Stimulated activated CD4-positive, alpha-beta T cell treated with anti-CD3 and anti-CD28 coated beads, TNF-alpha, amount 100 ng/mL, for 24 hours (primary cell): ENCODE data around the gene ANGPTL4.
A peak's percentile ranks its signal among the peaks of the same experiment; 100 is the strongest.
"Not testable (repeated sequence)": the region's sequence is repeated elsewhere in the genome, so short reads cannot be mapped to it uniquely, and the experiment has no call there.

Source experiments
- DNase-seq, 3 experiments: peaks; one replicate each; pipeline ENCODE4 v3.0.0-alpha.2; 2020; ENCODE audit warnings: low read depth in 3 of 3

Gene ANGPTL4

DNA sequence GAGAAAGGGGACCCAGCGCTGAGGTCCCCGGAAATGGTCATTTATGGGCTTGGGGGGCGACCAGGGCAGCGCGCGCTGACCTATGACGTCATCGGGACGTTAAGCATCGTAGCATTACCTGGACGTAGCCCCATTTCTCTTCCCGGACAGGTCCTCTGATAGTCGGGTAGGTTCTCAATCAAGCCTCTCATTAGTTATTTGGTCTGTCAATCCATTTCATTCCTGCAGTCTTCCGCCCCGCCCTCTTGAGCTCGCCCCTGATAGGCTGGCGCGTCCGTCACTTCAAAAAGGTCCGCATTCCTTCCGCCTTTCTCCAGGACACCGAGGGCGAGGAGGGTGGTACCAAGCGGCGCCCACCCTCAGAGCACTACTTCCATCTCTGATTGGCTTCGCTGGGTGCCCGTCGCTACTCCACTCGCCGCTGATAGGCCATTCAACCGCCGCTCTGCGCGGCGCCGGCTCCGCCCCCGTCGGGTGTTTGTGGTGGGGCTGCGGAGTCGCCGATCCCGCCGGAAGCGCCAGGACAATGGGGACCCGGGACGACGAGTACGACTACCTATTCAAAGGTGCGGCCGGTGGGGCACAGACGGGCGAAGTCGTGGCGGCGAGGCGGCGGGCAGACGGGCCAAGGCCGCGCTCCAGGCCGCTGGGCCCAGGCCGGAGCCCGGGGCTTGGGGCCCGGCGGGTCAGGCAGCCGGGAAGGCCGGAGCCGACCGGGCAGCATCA lies 26.1 kb downstream of the ANGPTL4 start, which contains the start of gene RAB11B:
RAB11B (plus strand) TSS at position 470 of the 726 bp plus-strand sequence; CDS start at position 527, 57 bp downstream.
- peak; percentile 91 to 99 (median 97) for DNase-seq

GRCh38 chr19:8390617-8390981 lies 26.6 kb downstream of the ANGPTL4 start:
- DNase-seq = peak; percentile 82 to 95 (median 86)

- DNase-seq = no peak
Measured at GRCh38 chr19:8391198-8392016, 27.5 kb downstream of the ANGPTL4 start.

DNA sequence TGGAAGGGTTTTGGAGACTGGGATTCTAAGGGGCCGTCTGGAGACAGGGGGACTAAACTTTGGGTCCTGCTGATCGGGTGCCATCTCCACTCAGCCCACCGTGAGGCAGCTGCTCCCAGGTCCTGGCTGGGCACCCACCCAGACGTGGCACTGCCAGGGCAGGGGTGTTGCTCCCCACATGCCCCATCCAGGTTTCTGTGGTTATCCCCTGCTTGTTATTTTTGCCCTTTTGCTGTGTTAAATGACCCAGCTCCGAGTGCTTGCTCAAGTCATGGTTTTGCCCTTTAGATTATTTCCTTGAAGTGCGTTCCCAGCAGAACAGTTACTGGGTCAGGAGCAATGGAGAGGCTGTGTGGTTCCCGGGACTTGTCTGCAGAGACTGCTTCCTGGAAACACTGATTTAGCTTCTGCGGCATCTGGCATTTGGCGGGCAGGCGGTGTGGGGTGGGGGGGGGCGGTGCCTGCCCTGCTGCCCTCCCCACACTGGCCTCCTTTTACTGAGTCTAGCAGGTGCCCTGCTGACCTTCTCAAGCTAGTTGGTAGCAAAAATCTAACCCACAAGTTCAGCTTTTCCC lies 28.1 kb downstream of the ANGPTL4 start:
- DNase-seq = no peak

GRCh38 chr19:8393192-8393870 lies 29.4 kb downstream of the ANGPTL4 start:
- no peak for DNase-seq

DNA sequence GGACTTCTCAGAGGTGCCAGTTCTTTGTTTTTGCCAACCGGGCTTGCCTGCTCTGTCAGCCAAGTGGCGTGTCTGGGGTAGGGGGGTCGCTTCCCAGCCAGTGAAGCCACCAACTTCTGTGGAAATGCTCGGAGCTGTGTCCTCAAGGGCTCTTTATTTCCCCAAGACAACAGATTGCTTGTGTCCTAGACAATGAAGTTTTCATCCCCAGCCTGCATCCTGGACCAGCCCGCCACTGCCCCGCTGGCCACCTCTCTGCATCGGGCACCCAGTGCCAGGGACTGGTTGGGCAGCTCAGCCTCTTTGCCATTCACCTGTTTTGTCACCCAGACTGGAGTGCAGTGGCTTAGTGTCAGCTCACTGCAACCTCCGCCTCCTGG lies 29.9 kb downstream of the ANGPTL4 start:
- DNase-seq = no peak

- no peak for DNase-seq
Measured at GRCh38 chr19:8395621-8396082, 31.7 kb downstream of the ANGPTL4 start.

DNA sequence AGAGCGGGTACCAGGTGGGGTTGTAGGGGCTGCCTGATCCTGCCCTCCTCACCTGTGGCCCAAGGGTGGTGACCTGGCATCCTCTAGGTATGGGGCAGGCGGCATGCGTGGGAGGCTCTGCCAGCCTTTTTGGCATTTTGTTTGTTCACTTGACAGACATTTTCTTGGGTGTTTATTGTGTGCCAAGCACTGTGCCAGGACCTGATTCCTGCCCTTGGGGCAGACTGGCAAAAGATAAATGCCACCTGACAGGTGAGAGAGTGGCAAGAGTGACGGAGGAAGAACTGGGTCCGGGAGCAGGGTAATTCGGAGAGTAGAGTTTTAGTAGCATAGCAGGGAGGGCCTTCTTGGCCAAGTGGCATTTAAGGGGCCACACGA lies 32.2 kb downstream of the ANGPTL4 start:
- DNase-seq = no peak

GRCh38 chr19:8396563-8397203 lies 32.7 kb downstream of the ANGPTL4 start:
- peak; percentile 42 to 69 (median 48) for DNase-seq

DNA sequence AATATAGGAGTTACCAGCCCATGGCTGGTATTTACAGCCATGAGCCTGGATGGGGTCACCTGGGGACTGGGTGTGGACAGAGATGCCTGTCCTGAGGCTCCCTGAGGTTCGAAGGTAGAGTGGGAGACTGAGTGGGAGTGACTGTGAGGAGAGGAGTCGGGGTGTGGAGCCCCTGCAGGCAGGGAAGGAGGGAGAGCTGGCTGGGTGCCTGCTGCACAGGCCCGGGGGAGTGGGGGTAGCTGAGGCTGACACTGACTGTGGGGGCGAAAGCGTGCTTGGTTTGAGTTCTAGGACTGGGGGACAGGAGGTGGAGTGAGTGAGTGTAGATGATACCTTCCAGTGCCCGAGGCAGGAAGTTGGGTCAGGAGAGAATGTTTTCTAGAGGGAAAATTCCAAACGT lies 33.3 kb downstream of the ANGPTL4 start:
- DNase-seq = no peak

- no peak for DNase-seq
Measured at GRCh38 chr19:8397746-8398310, 33.9 kb downstream of the ANGPTL4 start.

DNA sequence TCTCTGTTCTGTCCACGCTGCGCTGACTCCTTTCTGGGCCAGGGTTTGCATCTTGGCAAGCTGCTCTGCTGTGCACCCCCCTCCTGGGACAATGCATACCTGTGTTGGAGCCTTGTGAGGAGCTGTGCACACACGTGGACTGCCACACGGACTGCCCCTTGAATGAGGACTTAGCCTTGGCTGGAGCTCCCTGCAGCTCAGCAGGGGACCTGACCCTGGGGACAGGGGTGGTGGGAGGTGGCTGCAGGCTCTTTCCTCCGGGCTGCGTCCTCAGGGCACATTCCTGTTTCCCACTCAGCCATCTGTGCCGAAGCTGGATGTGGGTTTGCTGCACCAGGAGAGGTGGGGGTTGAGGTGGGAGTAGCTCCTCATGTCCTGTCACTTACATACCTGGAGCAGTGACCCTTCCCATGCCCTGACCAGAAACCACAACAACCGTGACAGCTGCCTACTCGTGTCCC lies 34.4 kb downstream of the ANGPTL4 start:
- DNase-seq = no peak

DNA sequence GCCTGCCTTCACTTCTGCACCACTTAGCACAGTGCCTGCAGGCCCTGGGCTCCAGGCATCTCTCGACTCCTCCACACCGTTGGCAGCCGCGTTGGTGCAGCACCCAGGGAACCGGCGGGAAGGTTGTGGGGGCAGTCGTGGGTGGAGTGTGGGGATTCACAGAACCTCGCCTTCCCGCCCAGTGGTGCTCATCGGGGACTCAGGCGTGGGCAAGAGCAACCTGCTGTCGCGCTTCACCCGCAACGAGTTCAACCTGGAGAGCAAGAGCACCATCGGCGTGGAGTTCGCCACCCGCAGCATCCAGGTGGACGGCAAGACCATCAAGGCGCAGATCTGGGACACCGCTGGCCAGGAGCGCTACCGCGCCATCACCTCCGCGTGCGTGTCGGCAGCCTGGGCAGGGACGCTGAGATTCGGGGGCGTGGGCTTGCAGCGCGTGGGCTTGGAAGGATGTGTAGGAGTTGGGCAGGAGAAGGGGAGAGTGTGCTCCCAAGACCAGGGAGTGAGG lies 35.8 kb downstream of the ANGPTL4 start:
- DNase-seq = no peak

DNA sequence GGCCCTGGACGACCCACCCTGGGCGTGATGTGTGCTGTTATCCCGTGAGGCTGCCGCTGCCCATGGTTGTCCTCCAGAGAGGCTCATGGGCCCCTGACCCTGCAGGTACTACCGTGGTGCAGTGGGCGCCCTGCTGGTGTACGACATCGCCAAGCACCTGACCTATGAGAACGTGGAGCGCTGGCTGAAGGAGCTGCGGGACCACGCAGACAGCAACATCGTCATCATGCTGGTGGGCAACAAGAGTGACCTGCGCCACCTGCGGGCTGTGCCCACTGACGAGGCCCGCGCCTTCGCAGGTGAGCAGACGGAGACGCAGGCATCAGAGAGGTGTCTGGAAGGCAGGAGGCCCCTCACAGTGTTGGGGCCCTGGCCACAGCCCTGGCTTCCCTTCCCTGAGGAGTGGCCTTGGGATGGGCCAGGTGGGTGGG lies 38.0 kb downstream of the ANGPTL4 start:
- DNase-seq = no peak

DNA sequence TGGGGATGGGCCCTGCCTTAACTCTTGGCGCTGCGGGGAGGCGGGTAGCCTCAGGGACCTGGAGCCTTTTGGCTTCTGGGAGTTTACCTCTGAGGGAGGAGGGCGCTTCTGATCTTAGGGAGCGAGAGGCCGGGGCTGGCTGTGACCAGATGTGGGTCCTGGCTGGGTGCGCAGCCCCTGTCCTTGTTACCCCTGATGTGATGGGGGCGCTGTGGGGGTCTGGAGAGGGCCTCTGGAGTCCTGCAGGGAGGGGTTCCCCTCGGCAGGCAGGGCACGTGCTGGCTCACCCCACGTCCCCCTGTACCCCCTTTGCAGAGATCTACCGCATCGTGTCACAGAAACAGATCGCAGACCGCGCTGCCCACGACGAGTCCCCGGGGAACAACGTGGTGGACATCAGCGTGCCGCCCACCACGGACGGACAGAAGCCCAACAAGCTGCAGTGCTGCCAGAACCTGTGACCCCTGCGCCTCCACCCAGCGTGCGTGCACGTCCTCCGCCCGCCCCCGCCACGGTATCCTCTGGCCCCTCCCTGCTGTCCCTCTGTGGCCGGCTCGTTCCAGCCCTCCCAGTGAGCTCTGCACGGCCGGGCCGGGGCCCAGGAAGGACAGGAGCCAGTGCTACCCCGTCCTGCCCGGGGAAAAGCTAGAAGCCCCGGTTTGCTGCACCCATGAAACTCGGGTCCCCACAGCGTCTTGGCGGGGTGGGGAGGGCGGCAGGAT lies 39.3 kb downstream of the ANGPTL4 start:
- no peak for DNase-seq

- no peak for DNase-seq
Measured at GRCh38 chr19:8403820-8404109, 39.8 kb downstream of the ANGPTL4 start.

GRCh38 chr19:8404391-8405151 lies 40.6 kb downstream of the ANGPTL4 start:
- DNase-seq = no peak

DNA sequence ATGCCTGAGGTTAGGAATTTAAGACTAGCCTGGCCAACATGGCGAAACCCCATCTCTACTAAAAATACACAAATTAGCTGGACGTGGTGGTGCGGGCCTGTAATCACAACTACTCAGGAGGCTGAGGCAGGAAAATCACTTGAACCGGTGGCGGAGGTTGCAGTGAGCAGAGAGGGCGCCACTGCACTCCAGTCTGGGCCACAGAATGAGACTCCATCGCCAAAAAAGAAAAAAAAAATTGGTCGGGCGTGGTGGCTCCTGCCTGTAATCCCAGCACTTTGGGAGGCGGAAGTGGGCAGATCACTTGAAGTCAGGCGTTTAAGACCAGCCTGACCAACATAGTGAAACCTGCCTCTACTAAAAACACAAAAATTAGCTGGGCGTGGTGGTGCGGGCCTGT lies 46.8 kb downstream of the ANGPTL4 start:
- DNase-seq = not testable (repeated sequence)

DNA sequence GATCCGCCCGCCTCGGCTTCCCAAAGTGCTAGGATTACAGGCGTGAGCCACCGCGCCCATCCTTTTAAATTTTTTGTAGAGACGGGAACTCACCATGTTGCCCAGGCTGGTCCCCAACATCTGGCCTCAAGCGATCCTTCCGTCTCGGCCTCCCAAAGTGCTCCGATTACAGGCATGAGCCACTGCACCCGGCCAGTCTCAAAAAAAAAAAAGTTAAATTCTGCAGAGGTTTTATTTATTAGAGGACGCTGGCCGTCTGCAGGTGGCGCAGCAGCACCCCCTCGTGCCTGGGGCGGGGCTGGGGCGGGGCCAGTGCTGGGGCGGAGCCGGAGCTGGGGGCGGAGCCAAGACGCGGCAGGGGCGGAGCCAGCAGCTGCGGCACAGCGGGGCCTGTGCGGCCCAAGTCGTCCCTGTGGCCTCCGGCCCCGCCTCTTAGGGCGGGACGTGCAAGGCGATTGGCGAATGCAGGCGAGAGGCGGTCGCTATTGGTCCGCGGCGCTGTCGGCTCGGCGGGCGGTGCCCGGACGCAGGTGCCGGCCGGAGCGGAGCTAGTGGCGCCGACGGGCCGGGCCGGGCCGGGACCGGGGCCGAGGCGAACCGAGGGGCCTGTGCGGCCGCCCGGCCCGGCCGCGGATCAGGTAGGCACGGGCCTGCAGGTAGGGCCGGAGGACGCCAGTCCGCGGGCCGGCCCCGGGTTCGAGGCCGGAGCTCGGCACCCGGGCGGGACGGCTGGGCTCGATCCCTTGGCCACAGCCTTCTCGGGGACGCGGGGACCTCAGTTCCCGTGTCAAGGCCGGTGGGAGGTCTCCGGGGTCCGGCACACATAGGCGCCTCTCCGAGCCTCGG lies 49.1 kb downstream of the ANGPTL4 start, which contains the start of gene MARCHF2:
MARCHF2 (plus strand) TSS at position 523 of the 846 bp plus-strand sequence. CDS start 8,536 bp downstream, outside the sequence.
- DNase-seq = peak; percentile 88 to 95 (median 94)
